BE2C (cell line): ENCODE measurements around the gene CORO2A.

Experiments
- DNase-seq: peaks from one replicate; pipeline ENCODE4 v3.0.0-alpha.2; 2020
- H3K27me3 ChIP-seq: fragments of 250-450 bp; sonication (Bioruptor Pico); 2 replicates; pipeline ENCODE4 v1.5.1; 2020; ENCODE audit warnings: mild to moderate bottlenecking
- H3K36me3 ChIP-seq: fragments of 250-450 bp; sonication (Bioruptor Pico); 2 replicates; pipeline ENCODE4 v1.5.1; 2020; ENCODE audit warnings: mild to moderate bottlenecking
- H3K4me1 ChIP-seq: fragments of 250-450 bp; sonication (Bioruptor Pico); 2 replicates; pipeline ENCODE4 v1.5.1; 2020
- H3K4me3 ChIP-seq: 2 replicates; pipeline ENCODE4 v1.5.1; 2011; ENCODE audit warnings: low read depth, low read length
- H3K9me3 ChIP-seq: fragments of 250-450 bp; sonication (Bioruptor Pico); 2 replicates; pipeline ENCODE4 v1.5.1; 2020
- TF ChIP-seq, protein P1 (sequence below): IDR thresholded peaks from 2 replicates; pipeline ENCODE4 v1.5.1; 2012; ENCODE audit warnings: mild to moderate bottlenecking, low read depth, low read length

The CORO2A gene

DNA sequence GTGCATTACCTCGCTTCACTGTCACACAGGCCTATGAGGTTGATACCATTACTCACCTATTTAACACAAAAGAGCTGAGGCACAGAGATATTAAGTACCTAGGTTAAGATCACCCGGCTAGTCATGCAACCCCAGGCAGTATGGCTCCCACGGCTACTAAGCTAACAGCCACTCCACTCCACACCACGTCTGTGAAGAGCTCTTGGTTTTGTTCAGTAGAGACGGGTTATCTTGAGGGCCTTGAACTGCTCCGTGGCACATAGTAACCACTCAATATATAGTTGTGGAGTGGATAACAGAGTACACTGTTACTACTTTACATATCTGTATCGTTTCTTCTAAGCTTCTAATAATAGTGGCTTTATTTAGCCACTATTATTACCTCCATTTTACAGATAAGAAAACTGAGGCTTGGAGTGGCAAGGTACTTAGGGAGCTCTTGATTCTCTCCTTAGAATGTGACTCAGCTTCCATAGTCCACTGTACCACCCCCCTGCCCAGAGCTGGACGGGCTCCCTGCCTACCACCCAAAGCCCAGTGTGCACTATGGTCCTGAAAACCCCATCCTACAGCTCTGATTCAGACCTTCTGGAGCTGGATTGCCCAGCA, 1.0 kb upstream of the CORO2A start:
- no peak for DNase-seq
- no peaks in the 10 kb centered on the region for H3K27me3 ChIP-seq
- H3K4me3 ChIP-seq, result peak overlapping the region; percentile 73
- no peaks in the 10 kb centered on the region for H3K9me3 ChIP-seq
- H3K36me3 ChIP-seq, result no peaks in the 10 kb centered on the region
- H3K4me1 ChIP-seq, result peaks cover 5% of the 10 kb centered on the region
- TF ChIP-seq, protein P1, sequence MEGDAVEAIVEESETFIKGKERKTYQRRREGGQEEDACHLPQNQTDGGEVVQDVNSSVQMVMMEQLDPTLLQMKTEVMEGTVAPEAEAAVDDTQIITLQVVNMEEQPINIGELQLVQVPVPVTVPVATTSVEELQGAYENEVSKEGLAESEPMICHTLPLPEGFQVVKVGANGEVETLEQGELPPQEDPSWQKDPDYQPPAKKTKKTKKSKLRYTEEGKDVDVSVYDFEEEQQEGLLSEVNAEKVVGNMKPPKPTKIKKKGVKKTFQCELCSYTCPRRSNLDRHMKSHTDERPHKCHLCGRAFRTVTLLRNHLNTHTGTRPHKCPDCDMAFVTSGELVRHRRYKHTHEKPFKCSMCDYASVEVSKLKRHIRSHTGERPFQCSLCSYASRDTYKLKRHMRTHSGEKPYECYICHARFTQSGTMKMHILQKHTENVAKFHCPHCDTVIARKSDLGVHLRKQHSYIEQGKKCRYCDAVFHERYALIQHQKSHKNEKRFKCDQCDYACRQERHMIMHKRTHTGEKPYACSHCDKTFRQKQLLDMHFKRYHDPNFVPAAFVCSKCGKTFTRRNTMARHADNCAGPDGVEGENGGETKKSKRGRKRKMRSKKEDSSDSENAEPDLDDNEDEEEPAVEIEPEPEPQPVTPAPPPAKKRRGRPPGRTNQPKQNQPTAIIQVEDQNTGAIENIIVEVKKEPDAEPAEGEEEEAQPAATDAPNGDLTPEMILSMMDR, result no peak

DNA sequence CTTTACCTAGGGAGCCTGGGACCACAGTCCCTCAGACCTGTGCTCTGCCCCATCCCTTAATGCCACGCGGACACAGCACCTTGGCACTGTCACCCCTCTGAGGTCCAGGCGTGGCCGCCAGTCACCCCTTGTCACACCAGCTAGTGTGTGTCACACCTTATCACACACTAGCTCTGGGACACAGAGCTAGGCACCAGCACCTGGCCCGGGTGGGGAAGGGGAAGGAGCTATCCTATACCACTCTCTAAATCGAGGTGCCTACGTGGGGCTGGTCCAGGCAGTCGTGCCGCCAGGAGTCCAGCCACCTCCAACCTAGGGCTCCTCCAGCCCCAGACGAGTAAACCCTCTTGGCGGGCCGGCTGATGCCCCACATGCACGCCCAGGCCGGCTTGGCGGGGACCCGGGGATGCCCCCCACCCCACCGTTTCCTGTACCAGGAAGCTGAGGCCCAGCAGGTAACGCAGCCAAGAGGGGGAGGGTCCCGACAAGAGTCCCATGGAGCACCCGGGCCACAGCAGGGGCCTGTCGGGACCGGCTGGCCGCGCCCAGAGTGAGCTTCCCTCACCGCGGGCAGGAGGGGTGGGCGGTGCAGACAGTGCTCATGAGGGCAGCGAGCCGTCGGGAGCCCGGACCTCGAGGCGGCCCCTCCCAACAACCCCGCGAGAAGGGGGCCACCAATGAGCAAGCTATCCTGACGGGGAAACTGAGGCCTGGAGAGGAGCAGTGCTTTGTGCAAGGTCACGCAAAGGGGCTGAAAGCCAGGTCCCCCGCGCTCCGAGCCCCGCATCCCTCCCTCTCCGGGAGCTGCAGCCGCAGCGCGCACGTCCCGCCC, 550 bp downstream of the CORO2A start:
- no peaks in the 10 kb centered on the region for H3K36me3 ChIP-seq
- TF ChIP-seq, protein P1, result no peak
- peak; percentile 61 for DNase-seq
- H3K9me3 ChIP-seq, result no peaks in the 10 kb centered on the region
- peaks cover 5% of the 10 kb centered on the region for H3K4me1 ChIP-seq
- peak overlapping the region; percentile 74 for H3K4me3 ChIP-seq
- H3K27me3 ChIP-seq, result no peaks in the 10 kb centered on the region

GRCh38 chr9:98191181-98191608, 1.2 kb downstream of the CORO2A start:
- Histone ChIP-seq H3K4me1 (peaks cover 5% of the 10 kb centered on the region), H3K9me3 (no peaks in the 10 kb centered on the region), H3K36me3 (no peaks in the 10 kb centered on the region), H3K4me3 (peak overlapping the region; percentile 74), H3K27me3 (no peaks in the 10 kb centered on the region)
- DNase-seq, result no peak
- TF ChIP-seq, protein P1, result no peak

- peak overlapping the region; percentile 74 for H3K4me3 ChIP-seq
- DNase-seq, result no peak
- TF ChIP-seq, protein P1, result no peak
Measured at GRCh38 chr9:98190757-98191105, 1.7 kb downstream of the CORO2A start.

GRCh38 chr9:98189412-98189811, 3.0 kb downstream of the CORO2A start:
- TF ChIP-seq, protein P1, result no peak
- H3K27me3 ChIP-seq, result no peaks in the 10 kb centered on the region
- no peaks in the 10 kb centered on the region for H3K9me3 ChIP-seq
- no peak overlapping the region for H3K4me3 ChIP-seq
- no peak for DNase-seq
- H3K4me1 ChIP-seq, result peaks cover 18% of the 10 kb centered on the region
- no peaks in the 10 kb centered on the region for H3K36me3 ChIP-seq

More at GRCh38 chr9:98190757-98191105, 1.7 kb downstream of the CORO2A start:
- Histone ChIP-seq H3K4me1 (peaks cover 7% of the 10 kb centered on the region), H3K27me3 (no peaks in the 10 kb centered on the region), H3K36me3 (no peaks in the 10 kb centered on the region), H3K9me3 (no peaks in the 10 kb centered on the region)

DNA sequence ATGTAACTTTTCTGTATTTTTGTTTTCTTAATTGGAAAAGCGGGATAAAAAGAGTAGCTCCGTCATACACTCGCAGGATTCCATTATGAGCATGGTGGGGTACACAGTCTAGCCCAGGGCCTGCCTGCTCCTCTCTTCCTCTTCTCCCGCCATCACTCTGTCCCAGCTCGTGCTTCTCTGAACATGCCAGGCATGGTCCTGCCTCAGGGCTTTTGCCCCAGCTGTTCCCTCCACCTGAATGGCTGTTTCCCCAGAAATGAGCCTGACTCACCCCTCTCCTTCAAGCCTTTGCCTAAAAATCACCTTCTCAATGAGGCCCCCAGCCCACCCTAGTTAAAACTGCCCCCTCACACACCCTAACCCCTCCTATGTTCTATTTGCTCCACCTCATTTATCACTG, 4.5 kb downstream of the CORO2A start:
- DNase-seq, result no peak
- TF ChIP-seq, protein P1, result no peak
- Histone ChIP-seq H3K36me3 (no peaks in the 10 kb centered on the region), H3K27me3 (no peaks in the 10 kb centered on the region), H3K4me1 (peaks cover 21% of the 10 kb centered on the region), H3K4me3 (no peak overlapping the region), H3K9me3 (no peaks in the 10 kb centered on the region)
